T-cell (primary cell): ENCODE results near the gene SENP6. TPM values are rescaled to one million over a fixed set of nuclear protein-coding genes. Genes with fewer than 3 reads are reported as not detected.

Experiments
- ATAC-seq, 4 experiments: fragments of 200-7000 bp in 3 of 4; fragments of 150-1000 bp in 1 of 4; cut with Tn5 transposase; replicated peaks in 1 of 4; 1 replicate in 3 of 4; 2 replicates in 1 of 4; pipeline ENCODE4 v1.10.0; 2021; ENCODE audit warnings: moderate library complexity in 3 of 4, mild to moderate bottlenecking in 2 of 4, moderate number of reproducible peaks in 1 of 4
- CTCF ChIA-PET, 2 donors: fragments of 300-600 bp; sonication (Branson Sonifier 250); formaldehyde crosslinking; loops; one replicate each; lab custom pipeline; 2022; ENCODE audit warnings: antibody characterized with exemption in 2 of 2; lab: Charles Lee
- POLR2A ChIA-PET, 2 donors: fragments of 300-600 bp; sonication (Branson Sonifier 250); formaldehyde crosslinking; loops; one replicate each; lab custom pipeline; 2022; ENCODE audit warnings: antibody characterized with exemption in 2 of 2; lab: Charles Lee
- DNase-seq, 35 experiments: peaks; one replicate each; pipeline versions ENCODE4 v3.0.0 to v3.0.0-alpha.2; 2013 to 2023
- H3K27ac ChIP-seq: one replicate; pipeline ENCODE4 v1.5.1; 2013; ENCODE audit warnings: low read length
- H3K27me3 ChIP-seq, 2 experiments: replicated peaks in 1 of 2; 1 replicate in 1 of 2; 2 replicates in 1 of 2; pipeline versions ENCODE4 v1.6.1 to v1.7.0; 2013; ENCODE audit warnings: low read length in 1 of 2, mixed read lengths in 1 of 2; ENCODE audit not compliant: control insufficient read depth in 2 of 2, insufficient read depth in 2 of 2; ENCODE audit errors: extremely low read depth in 1 of 2
- H3K36me3 ChIP-seq, 2 donors: 1 replicate in 1 of 2; 2 replicates in 1 of 2; pipeline versions ENCODE4 v1.6.1 to v1.7.0; 2013; ENCODE audit warnings: low read length in 1 of 2; ENCODE audit not compliant: control insufficient read depth in 2 of 2, insufficient read depth in 1 of 2; ENCODE audit errors: extremely low read depth in 1 of 2
- H3K4me1 ChIP-seq, 2 experiments: 1 replicate in 1 of 2; 2 replicates in 1 of 2; pipeline versions ENCODE4 v1.6.1 to v1.7.0; 2013; ENCODE audit warnings: low read length in 2 of 2, mixed read lengths in 1 of 2; ENCODE audit not compliant: insufficient read depth in 2 of 2, control insufficient read depth in 1 of 2; ENCODE audit errors: extremely low read depth in 1 of 2
- H3K4me3 ChIP-seq, 2 donors: 1 replicate in 1 of 2; 2 replicates in 1 of 2; pipeline versions ENCODE4 v1.5.1 to v1.7.0; 2013; ENCODE audit warnings: mild to moderate bottlenecking in 2 of 2, low read length in 1 of 2, moderate library complexity in 1 of 2; ENCODE audit not compliant: control insufficient read depth in 1 of 2; ENCODE audit errors: extremely low read depth in 1 of 2
- H3K9me3 ChIP-seq: 2 replicates; pipeline ENCODE4 v1.7.0; 2013
- H3K27ac Mint-ChIP-seq, 2 donors: one replicate each; pipeline ENCODE4 v1.8.0; 2020 to 2021; ENCODE audit warnings: mild to moderate bottlenecking in 2 of 2, mixed read lengths in 2 of 2
- H3K27me3 Mint-ChIP-seq, 2 donors: one replicate each; pipeline ENCODE4 v1.8.0; 2021 to 2022; ENCODE audit warnings: mixed read lengths in 2 of 2
- H3K36me3 Mint-ChIP-seq: one replicate; pipeline ENCODE4 v1.8.0; 2021; ENCODE audit warnings: mixed read lengths
- H3K4me1 Mint-ChIP-seq, 3 donors: one replicate each; pipeline ENCODE4 v1.8.0; 2020 to 2022; ENCODE audit warnings: mixed read lengths in 3 of 3, mild to moderate bottlenecking in 1 of 3
- H3K4me3 Mint-ChIP-seq, 3 donors: one replicate each; pipeline ENCODE4 v1.8.0; 2020 to 2022; ENCODE audit warnings: mild to moderate bottlenecking in 3 of 3, mixed read lengths in 3 of 3, moderate library complexity in 3 of 3
- H3K9me3 Mint-ChIP-seq, 3 donors: one replicate each; pipeline ENCODE4 v1.8.0; 2020 to 2022; ENCODE audit warnings: mixed read lengths in 3 of 3
- WGBS: methylation state at CpG from one replicate; pipeline ENCODE4 v1.1.5; 2013; ENCODE audit warnings: missing lambda C conversion rate; ENCODE audit not compliant: insufficient coverage; 5-methylcytosine and 5-hydroxymethylcytosine counted together
- total RNA-seq, 35 experiments: library from RNA in 6 of 35; stranded (reverse) in 6 of 35; fragments of 120-200 nt in 1 of 35; gene quantifications; one replicate each; pipeline versions ENCODE4 v1.2.1 to v1.2.4 and lab custom pipeline; 2013 to 2026

SENP6 gene
- total RNA-seq, 5 donors from 2014 or later (not counting 1 experiment from before 2014, with no cell fraction given): 103 to 119 (median 111) TPM

DNA sequence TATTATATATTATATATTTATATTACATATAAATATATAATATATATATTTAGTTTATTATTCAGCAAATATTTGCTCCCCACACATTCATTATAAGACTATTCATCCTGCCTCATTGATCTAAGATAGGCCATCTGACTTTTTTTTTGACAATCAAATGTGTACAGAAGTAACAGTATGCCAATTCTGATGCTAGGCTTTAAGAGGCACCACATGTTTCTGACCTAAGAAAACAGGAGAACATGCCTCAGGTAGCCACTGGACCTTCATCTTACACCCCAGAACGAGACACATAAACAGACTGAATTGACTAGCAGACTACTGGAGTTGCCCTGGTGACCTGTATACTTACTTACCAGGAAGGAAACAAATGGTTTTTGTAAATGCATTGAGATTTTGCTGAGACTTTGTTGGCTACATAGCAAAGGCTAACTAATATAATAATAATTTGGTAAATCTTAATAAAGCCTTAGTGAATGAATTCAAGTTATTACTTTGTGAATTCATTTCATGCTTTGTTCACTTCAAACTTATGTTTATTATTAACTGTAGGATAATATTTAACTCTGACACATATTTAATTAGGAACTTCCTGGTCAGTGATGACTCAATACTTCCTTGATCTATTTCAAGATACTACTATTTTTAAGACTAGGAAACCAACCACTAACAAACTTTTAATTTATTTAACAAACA lies 134.0 kb downstream of the SENP6 start:
- no peaks in the 10 kb centered on the region for H3K9me3 Mint-ChIP-seq
- POLR2A ChIA-PET: no interaction called here
- H3K36me3 Mint-ChIP-seq: no peaks in the 10 kb centered on the region
- no peaks in the 10 kb centered on the region for H3K4me1 ChIP-seq
- H3K4me3 Mint-ChIP-seq: no peak overlapping the region
- CTCF ChIA-PET: no interaction called here
- no peak overlapping the region for H3K4me3 ChIP-seq
- H3K27me3 ChIP-seq: peaks cover 0 to 3% of the 10 kb centered on the region in 2 experiments
- H3K9me3 ChIP-seq: no peaks in the 10 kb centered on the region
- H3K4me1 Mint-ChIP-seq: no peaks in the 10 kb centered on the region
- no peak overlapping the region for H3K27ac Mint-ChIP-seq
- ATAC-seq: no peak
- peaks cover 0 to 17% of the 10 kb centered on the region in 2 donors for H3K27me3 Mint-ChIP-seq
- H3K27ac ChIP-seq: no peak overlapping the region
- WGBS: no CpG with 5 or more reads among the region's 1 CpG
- no peak for DNase-seq
- H3K36me3 ChIP-seq: no peaks in the 10 kb centered on the region

DNA sequence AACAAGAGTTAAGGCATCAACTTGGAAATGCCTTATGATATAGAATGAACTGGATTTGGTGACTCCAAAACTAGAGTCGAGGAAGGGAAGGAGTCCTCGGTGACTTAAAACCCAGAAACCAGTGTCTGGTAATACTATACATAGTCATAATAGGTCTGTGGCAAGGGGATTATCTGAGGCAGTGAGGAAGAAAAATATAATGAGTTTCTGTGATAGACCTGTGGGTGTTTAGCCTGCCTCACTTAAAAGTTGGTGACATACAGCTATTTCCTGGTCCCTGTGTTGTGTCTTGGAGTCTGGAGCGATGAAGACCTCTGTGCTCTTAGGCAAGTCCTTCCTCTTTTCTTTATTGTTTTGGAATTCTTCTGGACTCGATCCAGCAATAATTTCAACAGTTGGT lies 142.3 kb downstream of the SENP6 start:
- Mint-ChIP-seq H3K4me1 (peaks cover 5 to 8% (median 6%) of the 10 kb centered on the region in 3 donors), H3K27ac (no peak overlapping the region), H3K36me3 (no peaks in the 10 kb centered on the region), H3K9me3 (no peaks in the 10 kb centered on the region), H3K4me3 (no peak overlapping the region), H3K27me3 (peaks cover 30 to 38% of the 10 kb centered on the region in 2 donors)
- peaks cover 3 to 5% of the 10 kb centered on the region in 2 experiments for H3K4me1 ChIP-seq
- DNase-seq (no peak), ATAC-seq (no peak)
- no peak overlapping the region for H3K4me3 ChIP-seq
- ChIA-PET POLR2A (no interaction called here), CTCF (no interaction called here)
- H3K27me3 ChIP-seq: peaks cover 9 to 18% of the 10 kb centered on the region in 2 experiments
- WGBS: no CpG with 5 or more reads among the region's 4 CpGs
- H3K36me3 ChIP-seq: no peaks in the 10 kb centered on the region
- no peaks in the 10 kb centered on the region for H3K9me3 ChIP-seq
- no peak overlapping the region for H3K27ac ChIP-seq

DNA sequence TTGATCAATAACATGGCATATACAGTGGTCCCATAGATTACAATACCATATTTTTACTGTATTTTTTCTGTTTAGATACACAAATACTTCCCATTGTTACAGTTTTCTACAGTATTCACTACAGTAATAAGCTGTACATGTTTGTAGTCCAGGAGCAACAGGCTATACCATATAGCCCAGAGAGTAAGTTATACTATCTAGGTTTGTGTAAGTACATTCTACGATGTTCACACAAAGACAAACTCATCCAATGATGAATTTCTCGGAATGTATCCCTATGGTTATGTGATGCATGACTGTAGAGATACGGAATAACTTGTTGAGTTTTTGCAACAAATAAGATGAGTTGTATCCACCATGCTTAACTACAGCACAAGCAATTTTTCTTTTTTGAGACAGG lies 143.7 kb downstream of the SENP6 start:
- H3K27ac Mint-ChIP-seq: no peak overlapping the region
- peaks cover 35 to 36% of the 10 kb centered on the region in 2 donors for H3K27me3 Mint-ChIP-seq
- no peaks in the 10 kb centered on the region for H3K9me3 ChIP-seq
- WGBS: no CpG with 5 or more reads among the region's 3 CpGs
- H3K36me3 ChIP-seq: no peaks in the 10 kb centered on the region
- ATAC-seq: no peak
- DNase-seq: no peak
- no peak overlapping the region for H3K4me3 ChIP-seq
- no peaks in the 10 kb centered on the region for H3K36me3 Mint-ChIP-seq
- ChIA-PET POLR2A (no interaction called here), CTCF (no interaction called here)
- no peaks in the 10 kb centered on the region for H3K9me3 Mint-ChIP-seq
- peaks cover 11 to 29% of the 10 kb centered on the region in 2 experiments for H3K27me3 ChIP-seq
- no peak overlapping the region for H3K4me3 Mint-ChIP-seq
- H3K27ac ChIP-seq: no peak overlapping the region
- H3K4me1 Mint-ChIP-seq: peaks cover 8 to 14% (median 9%) of the 10 kb centered on the region in 3 donors
- peaks cover 3 to 12% of the 10 kb centered on the region in 2 experiments for H3K4me1 ChIP-seq

DNA sequence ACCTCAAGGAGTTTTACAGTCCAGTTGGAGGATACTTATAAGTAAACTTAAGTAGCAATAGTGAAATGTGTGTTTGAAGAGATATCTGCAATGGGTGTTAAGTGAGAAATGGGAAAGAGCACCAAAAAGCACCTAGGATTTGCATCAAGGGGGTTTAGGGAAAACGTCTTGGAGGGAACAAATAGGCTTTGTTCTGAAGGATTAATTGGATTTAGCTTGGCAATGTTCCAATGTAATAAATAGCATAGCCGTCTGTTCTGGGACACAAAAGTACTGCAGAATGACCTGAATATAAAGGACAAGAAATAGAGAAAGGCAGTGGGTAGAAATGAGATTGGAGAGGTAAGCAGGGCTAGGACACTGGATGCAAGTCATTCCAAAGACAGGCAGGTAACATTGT lies 144.5 kb downstream of the SENP6 start:
- ATAC-seq: no peak
- peaks cover 3 to 12% of the 10 kb centered on the region in 2 experiments for H3K4me1 ChIP-seq
- Mint-ChIP-seq H3K36me3 (no peaks in the 10 kb centered on the region), H3K27me3 (peaks cover 35 to 41% of the 10 kb centered on the region in 2 donors), H3K4me1 (peaks cover 11 to 14% (median 14%) of the 10 kb centered on the region in 3 donors), H3K27ac (no peak overlapping the region), H3K9me3 (no peaks in the 10 kb centered on the region), H3K4me3 (no peak overlapping the region)
- H3K4me3 ChIP-seq: no peak overlapping the region
- no peak for DNase-seq
- POLR2A ChIA-PET: no interaction called here
- no peaks in the 10 kb centered on the region for H3K9me3 ChIP-seq
- no peaks in the 10 kb centered on the region for H3K36me3 ChIP-seq
- CTCF ChIA-PET: no interaction called here
- peaks cover 16 to 33% of the 10 kb centered on the region in 2 experiments for H3K27me3 ChIP-seq
- WGBS: 52% methylated on average over 2 of the region's 2 CpGs
- H3K27ac ChIP-seq: no peak overlapping the region

DNA sequence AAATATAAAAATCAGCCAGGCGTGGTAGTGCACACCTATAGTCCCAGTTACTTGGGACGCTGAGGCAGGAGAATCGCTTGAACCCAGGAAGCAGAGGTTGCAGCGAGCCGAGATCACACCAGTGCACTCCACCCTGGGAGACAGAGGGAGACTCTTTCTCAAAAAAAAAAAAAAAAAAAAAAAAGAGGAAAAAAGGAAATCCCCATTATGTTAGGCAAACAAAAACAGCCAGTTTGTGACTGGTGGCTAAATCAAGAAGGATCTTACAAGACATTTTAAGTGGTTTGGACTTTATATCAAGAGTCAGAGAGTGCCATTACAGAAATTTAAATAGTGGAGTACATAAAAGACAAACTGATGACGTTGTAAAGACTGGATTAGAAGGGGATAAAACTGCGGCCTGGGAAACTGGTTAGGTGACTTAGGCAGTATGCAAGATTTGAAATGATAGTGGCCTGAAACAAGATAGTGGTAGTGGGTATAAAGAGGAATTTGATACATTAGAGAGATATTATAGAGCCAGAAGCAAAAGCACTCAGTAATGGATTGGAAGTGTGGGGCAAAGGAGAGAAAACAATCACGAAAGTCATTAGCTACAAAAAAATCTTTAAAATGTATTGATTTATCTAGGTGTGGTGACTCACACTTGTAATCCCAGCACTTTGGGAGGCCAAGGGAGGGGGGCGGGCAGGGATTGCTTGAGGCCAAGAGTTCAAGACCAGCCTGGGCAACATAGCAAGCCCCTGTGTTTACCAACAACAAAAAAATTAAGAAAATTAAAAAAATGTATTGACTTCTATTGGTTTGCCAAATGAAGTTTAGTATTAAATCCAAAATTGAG lies 145.7 kb downstream of the SENP6 start:
- ChIA-PET CTCF (no interaction called here), POLR2A (interaction anchor here in 1 of 2 donors (0.6 kb wide), 1 partner anchor 34 kb away, joined by 3 read pairs; no protein-coding TSS in a partner anchor)
- Histone ChIP-seq H3K27ac (no peak overlapping the region), H3K27me3 (peaks cover 16 to 33% of the 10 kb centered on the region in 2 experiments), H3K9me3 (no peaks in the 10 kb centered on the region), H3K4me3 (no peak overlapping the region), H3K4me1 (peaks cover 3 to 12% of the 10 kb centered on the region in 2 experiments), H3K36me3 (no peaks in the 10 kb centered on the region)
- Mint-ChIP-seq H3K4me1 (peaks cover 11 to 14% (median 14%) of the 10 kb centered on the region in 3 donors), H3K27me3 (peaks cover 29 to 37% of the 10 kb centered on the region in 2 donors), H3K27ac (no peak overlapping the region), H3K36me3 (no peaks in the 10 kb centered on the region), H3K9me3 (no peaks in the 10 kb centered on the region), H3K4me3 (peak overlapping the region in 1 of 3 donors; percentile 15)
- no peak for DNase-seq
- no peak for ATAC-seq
- 82% methylated on average over 5 of the region's 9 CpGs for WGBS

DNA sequence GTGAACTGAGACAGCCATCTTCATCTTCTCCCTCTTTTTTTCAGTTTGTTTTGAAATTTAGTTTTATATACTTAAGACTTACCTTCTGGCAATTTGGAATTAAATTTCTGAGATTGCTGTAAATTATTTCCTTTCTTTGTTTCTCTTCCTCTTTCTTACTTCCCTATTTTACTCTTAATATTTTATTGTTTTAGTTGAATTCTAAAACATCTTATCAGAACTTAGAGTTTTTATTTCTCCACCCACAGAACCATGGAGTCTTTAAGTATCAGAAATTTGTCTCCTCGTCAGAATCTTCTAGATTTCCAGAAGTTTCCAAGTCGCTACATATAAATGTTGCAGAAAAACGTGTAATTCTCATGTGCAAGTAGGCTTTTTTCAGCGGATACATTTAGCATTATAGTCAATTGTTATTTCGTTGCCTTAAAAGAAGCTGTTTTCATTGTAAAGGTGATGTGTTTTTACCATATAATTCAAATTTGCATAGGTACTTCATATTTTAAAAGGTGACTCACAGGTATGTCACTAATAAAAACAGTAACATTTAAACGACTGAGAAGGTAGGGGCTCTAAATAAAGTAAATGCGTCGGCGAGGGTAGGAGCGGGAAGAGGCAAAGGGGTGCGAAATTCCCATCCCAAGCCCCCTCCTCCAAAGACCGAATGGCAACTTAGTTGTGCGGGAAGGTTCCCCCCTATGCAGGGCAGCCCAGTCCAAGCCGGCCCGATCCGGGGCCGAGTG lies 146.5 kb downstream of the SENP6 start:
- CTCF ChIA-PET: no interaction called here
- Histone ChIP-seq H3K4me3 (peak overlapping the region; percentile 78 to 80), H3K27me3 (peaks cover 16 to 33% of the 10 kb centered on the region in 2 experiments), H3K27ac (no peak overlapping the region), H3K4me1 (peaks cover 3 to 12% of the 10 kb centered on the region in 2 experiments), H3K9me3 (no peaks in the 10 kb centered on the region), H3K36me3 (no peaks in the 10 kb centered on the region)
- Mint-ChIP-seq H3K36me3 (no peaks in the 10 kb centered on the region), H3K9me3 (no peaks in the 10 kb centered on the region), H3K27me3 (peaks cover 28 to 38% of the 10 kb centered on the region in 2 donors), H3K4me1 (peaks cover 11 to 14% (median 14%) of the 10 kb centered on the region in 3 donors), H3K27ac (no peak overlapping the region), H3K4me3 (peak overlapping the region; percentile 81 to 86 (median 82))
- WGBS: 3% methylated on average over 9 of the region's 17 CpGs
- ATAC-seq (no peak), DNase-seq (no peak)
- POLR2A ChIA-PET: no interaction called here
